ENCODE results near the gene SLC17A1.
A peak's percentile ranks its signal among the peaks of the same experiment; 100 is the strongest.

SLC17A1 gene

GRCh38 chr6:25830458-25830857 lies 1.4 kb downstream of the SLC17A1 start:
- no peak for DNase-seq

GRCh38 chr6:25829375-25829774 lies 2.5 kb downstream of the SLC17A1 start:
- no peak for DNase-seq

- DNase-seq, result no peak
Observed at GRCh38 chr6:25821341-25821740, 10.5 kb downstream of the SLC17A1 start.

GRCh38 chr6:25816252-25816651 lies 15.6 kb downstream of the SLC17A1 start:
- DNase-seq, result no peak

- no peak for DNase-seq
Observed at GRCh38 chr6:25815194-25815593, 16.7 kb downstream of the SLC17A1 start.

- DNase-seq, result no peak
Observed at GRCh38 chr6:25804804-25805203, 27.0 kb downstream of the SLC17A1 start.

- DNase-seq, result no peak
Observed at GRCh38 chr6:25801436-25801835, 30.4 kb downstream of the SLC17A1 start.

GRCh38 chr6:25794784-25795183 lies 37.1 kb downstream of the SLC17A1 start:
- DNase-seq, result no peak

- no peak for DNase-seq
Observed at GRCh38 chr6:25793970-25794369, 37.9 kb downstream of the SLC17A1 start.

GRCh38 chr6:25792016-25792415 lies 39.8 kb downstream of the SLC17A1 start:
- DNase-seq, result no peak

GRCh38 chr6:25789475-25789874 lies 42.4 kb downstream of the SLC17A1 start:
- no peak for DNase-seq

- DNase-seq, result peak; percentile 24 to 49
Observed at GRCh38 chr6:25788305-25788922, 43.4 kb downstream of the SLC17A1 start.

GRCh38 chr6:25787428-25787827 lies 44.4 kb downstream of the SLC17A1 start:
- DNase-seq, result no peak

- no peak for DNase-seq
Observed at GRCh38 chr6:25781134-25781533, 50.7 kb downstream of the SLC17A1 start.

GRCh38 chr6:25777856-25778649 lies 53.8 kb downstream of the SLC17A1 start:
- DNase-seq, result no peak

GRCh38 chr6:25777031-25777430 lies 54.8 kb downstream of the SLC17A1 start:
- no peak for DNase-seq

- DNase-seq, result no peak
Observed at GRCh38 chr6:25774120-25774715, 57.6 kb downstream of the SLC17A1 start.

- DNase-seq, result no peak
Observed at GRCh38 chr6:25769983-25770382, 61.9 kb downstream of the SLC17A1 start.

GRCh38 chr6:25768566-25768965 lies 63.3 kb downstream of the SLC17A1 start:
- no peak for DNase-seq

GRCh38 chr6:25764611-25765010 lies 67.2 kb downstream of the SLC17A1 start:
- DNase-seq, result no peak

GRCh38 chr6:25757936-25758642 lies 73.8 kb downstream of the SLC17A1 start:
- DNase-seq, result no peak

GRCh38 chr6:25756382-25757363 lies 75.2 kb downstream of the SLC17A1 start:
- DNase-seq, result no peak
